GM23248 (cell line): ENCODE results near the gene CRHBP. TPM values are rescaled to one million over a fixed set of nuclear protein-coding genes. Genes with fewer than 3 reads are reported as not detected.

Source experiments
- DNase-seq: peaks from one replicate; pipeline ENCODE4 v3.0.0-alpha.2; 2015
- H2AFZ ChIP-seq: fragments of 200-600 bp; sonication (generic); 2 replicates; pipeline ENCODE4 v1.6.1; 2016; ENCODE audit warnings: antibody characterized with exemption
- H3F3A ChIP-seq: fragments of 200-600 bp; sonication (generic); 2 replicates; pipeline ENCODE4 v1.6.1; 2016; ENCODE audit warnings: mild to moderate bottlenecking, antibody characterized with exemption, mixed run types; ENCODE audit not compliant: insufficient read depth
- H3K27ac ChIP-seq: fragments of 200-600 bp; sonication (generic); 2 replicates; pipeline ENCODE4 v1.5.1; 2016; ENCODE audit warnings: mild to moderate bottlenecking
- H3K27me3 ChIP-seq: fragments of 200-600 bp; sonication (generic); replicated peaks from 2 replicates; pipeline ENCODE4 v1.6.1; 2016; ENCODE audit warnings: mild to moderate bottlenecking; ENCODE audit not compliant: insufficient read depth
- H3K36me3 ChIP-seq: fragments of 200-600 bp; sonication (generic); 2 replicates; pipeline ENCODE4 v1.6.1; 2016; ENCODE audit warnings: low read depth, mild to moderate bottlenecking
- H3K4me1 ChIP-seq: fragments of 200-600 bp; sonication (generic); 2 replicates; pipeline ENCODE4 v1.6.1; 2016; ENCODE audit warnings: mild to moderate bottlenecking; ENCODE audit not compliant: insufficient read depth
- H3K4me2 ChIP-seq: fragments of 200-600 bp; sonication (generic); one replicate; pipeline ENCODE4 v1.6.1; 2016; ENCODE audit warnings: mild to moderate bottlenecking; ENCODE audit not compliant: unreplicated experiment
- H3K4me3 ChIP-seq: fragments of 200-600 bp; sonication (generic); 2 replicates; pipeline ENCODE4 v1.5.1; 2016; ENCODE audit warnings: mild to moderate bottlenecking
- H3K79me2 ChIP-seq: fragments of 200-600 bp; sonication (generic); 2 replicates; pipeline ENCODE4 v1.6.1; 2016; ENCODE audit warnings: mild to moderate bottlenecking; ENCODE audit not compliant: insufficient read depth
- H3K9ac ChIP-seq: fragments of 200-600 bp; sonication (generic); 2 replicates; pipeline ENCODE4 v1.6.1; 2016; ENCODE audit warnings: mild to moderate bottlenecking
- H3K9me2 ChIP-seq: fragments of 200-600 bp; sonication (generic); 2 replicates; pipeline ENCODE4 v1.6.1; 2016; ENCODE audit warnings: mixed run types, mild to moderate bottlenecking, moderate library complexity; ENCODE audit not compliant: insufficient read depth
- H3K9me3 ChIP-seq: fragments of 200-600 bp; sonication (generic); one replicate; pipeline ENCODE4 v1.6.1; 2017; ENCODE audit warnings: low read depth
- H4K20me1 ChIP-seq: fragments of 200-600 bp; sonication (generic); 2 replicates; pipeline ENCODE4 v1.6.0; 2016; ENCODE audit not compliant: insufficient read depth
- EZH2 ChIP-seq: fragments of 200-600 bp; sonication (generic); IDR thresholded peaks from 2 replicates; pipeline ENCODE4 v1.6.1; 2018; ENCODE audit warnings: antibody characterized with exemption, mild to moderate bottlenecking; ENCODE audit not compliant: insufficient read depth, poor library complexity, severe bottlenecking
- EZH2phosphoT487 ChIP-seq: fragments of 200-600 bp; sonication (generic); IDR thresholded peaks from 2 replicates; pipeline ENCODE4 v1.6.1; 2018; ENCODE audit warnings: antibody characterized with exemption, moderate library complexity, mild to moderate bottlenecking, low read depth; ENCODE audit not compliant: insufficient read depth
- WGBS, 2 experiments: methylation state at CpG; one replicate each; pipeline ENCODE4 v1.1.6; 2015 to 2017; ENCODE audit warnings: low lambda C conversion rate in 2 of 2, low coverage in 1 of 2; ENCODE audit errors: missing lambda C conversion rate in 2 of 2; 5-methylcytosine and 5-hydroxymethylcytosine counted together
- in situ Hi-C: fragments of 300-500 bp; cut with MboI; formaldehyde crosslinking; loops from 2 replicates; pipeline ENCODE4 v1.15.0; 2020
- polyA plus RNA-seq: library from polyadenylated mRNA; unstranded; fragments of >200 nt; fragmentation: Nextera tagmentation; extraction: Ambion mirVana; gene quantifications from 2 replicates; pipeline ENCODE4 v1.2.1, GENCODE V29; 2016
- small RNA-seq: library from RNA; depleted of rRNA; stranded (forward); fragments of <200 nt; gene quantifications from one replicate; pipeline ENCODE3, GENCODE V24; 2014; ENCODE audit warnings: low read depth, low replicate concordance
- total RNA-seq: library from RNA; depleted of rRNA; stranded (reverse); fragments of >200 nt; shearing (Covaris generic); gene quantifications from 2 replicates; pipeline ENCODE4 v1.2.3, GENCODE V29; 2014; rRNA removed

The CRHBP gene
- total and polyA plus RNA-seq, 2 experiments from 2014 or later = not detected

DNA sequence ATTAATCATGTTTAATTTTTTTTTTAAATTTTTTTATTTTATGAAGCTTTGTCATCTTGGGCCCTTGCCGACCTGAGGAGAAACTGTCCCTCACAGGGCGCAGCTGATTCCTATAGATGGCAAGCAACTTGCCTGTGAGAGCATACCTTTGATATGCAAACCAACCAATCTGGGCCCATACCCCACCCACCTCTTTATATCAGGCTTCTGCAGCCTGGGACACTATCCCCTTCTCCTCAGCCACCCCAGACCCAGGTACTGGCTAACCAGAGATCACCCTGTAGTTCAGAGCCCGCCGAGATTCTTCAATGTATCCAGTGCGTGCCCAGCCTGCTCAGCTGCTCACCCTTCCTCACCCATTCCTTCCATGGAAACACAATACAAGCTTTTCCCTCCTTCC, 58.7 kb downstream of the CRHBP start:
- H3K9me2 ChIP-seq = no peaks in the 10 kb centered on the region
- H3K27me3 ChIP-seq = peaks cover 26% of the 10 kb centered on the region
- no peaks in the 10 kb centered on the region for H3F3A ChIP-seq
- no peak overlapping the region for H2AFZ ChIP-seq
- H3K27ac ChIP-seq = no peak overlapping the region
- no peak overlapping the region for H3K4me3 ChIP-seq
- H3K36me3 ChIP-seq = no peaks in the 10 kb centered on the region
- no peaks in the 10 kb centered on the region for H3K79me2 ChIP-seq
- H3K9me3 ChIP-seq = no peaks in the 10 kb centered on the region
- 65 to 66% methylated on average over 5 of the region's 5 CpGs for WGBS, 2 experiments
- no peak for TF ChIP-seq EZH2phosphoT487
- no peak for TF ChIP-seq EZH2
- no peak overlapping the region for H3K9ac ChIP-seq
- DNase-seq = no peak
- in situ Hi-C loops = loop anchor here (10.0 kb wide), 1 partner anchor 407 kb away; no protein-coding TSS in a partner anchor
- H3K4me1 ChIP-seq = no peaks in the 10 kb centered on the region
- no peak overlapping the region for H3K4me2 ChIP-seq
- no peaks in the 10 kb centered on the region for H4K20me1 ChIP-seq

DNA sequence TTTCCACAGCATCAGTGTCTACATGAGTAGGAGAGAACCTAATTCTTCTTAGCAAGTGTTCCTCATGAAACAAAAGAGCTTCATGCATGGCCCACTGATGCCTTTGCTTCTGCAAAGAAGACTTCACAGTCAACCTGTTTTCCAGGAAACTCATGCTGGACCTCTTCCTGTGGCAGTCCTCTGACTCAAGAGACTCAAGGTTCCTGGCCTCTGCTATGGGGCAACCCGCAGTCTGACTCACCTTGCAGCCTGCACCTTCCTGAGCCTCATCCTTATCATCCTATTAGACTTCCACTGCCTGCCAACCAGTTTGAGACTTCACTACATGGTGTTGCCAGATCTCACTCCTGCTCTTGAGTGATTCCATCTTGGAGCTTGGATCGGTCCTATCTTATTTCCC, 59.8 kb downstream of the CRHBP start:
- Histone ChIP-seq H3F3A (no peaks in the 10 kb centered on the region), H3K79me2 (no peaks in the 10 kb centered on the region), H3K27me3 (peaks cover 30% of the 10 kb centered on the region), H2AFZ (no peak overlapping the region), H3K36me3 (no peaks in the 10 kb centered on the region), H3K4me2 (no peak overlapping the region), H3K4me3 (no peak overlapping the region), H3K27ac (no peak overlapping the region), H3K9me2 (no peaks in the 10 kb centered on the region), H3K9me3 (no peaks in the 10 kb centered on the region), H3K9ac (no peak overlapping the region), H3K4me1 (no peaks in the 10 kb centered on the region), H4K20me1 (no peaks in the 10 kb centered on the region)
- peak; percentile 8 for DNase-seq
- in situ Hi-C loops = loop anchor here (10.0 kb wide), 1 partner anchor 408 kb away; no protein-coding TSS in a partner anchor
- 84 to 90% methylated on average over 2 of the region's 2 CpGs for WGBS, 2 experiments
- TF ChIP-seq EZH2 = no peak
- no peak for TF ChIP-seq EZH2phosphoT487

GRCh38 chr5:77015938-77016569, 63.2 kb downstream of the CRHBP start:
- Histone ChIP-seq H3K36me3 (no peaks in the 10 kb centered on the region), H3K4me1 (no peaks in the 10 kb centered on the region), H4K20me1 (no peaks in the 10 kb centered on the region), H3K4me3 (no peak overlapping the region), H3K9me3 (no peaks in the 10 kb centered on the region), H3K79me2 (no peaks in the 10 kb centered on the region), H3F3A (no peaks in the 10 kb centered on the region), H2AFZ (no peak overlapping the region), H3K9ac (no peak overlapping the region), H3K4me2 (no peak overlapping the region), H3K27ac (no peak overlapping the region), H3K9me2 (no peaks in the 10 kb centered on the region), H3K27me3 (peaks cover 19% of the 10 kb centered on the region)
- TF ChIP-seq EZH2phosphoT487 = no peak
- no peak for TF ChIP-seq EZH2
- in situ Hi-C loops = loop anchor here (10.0 kb wide), 1 partner anchor 411 kb away; no protein-coding TSS in a partner anchor
- peak; percentile 66 for DNase-seq
- WGBS, 2 experiments = 32 to 37% methylated on average over 3 of the region's 3 CpGs

DNA sequence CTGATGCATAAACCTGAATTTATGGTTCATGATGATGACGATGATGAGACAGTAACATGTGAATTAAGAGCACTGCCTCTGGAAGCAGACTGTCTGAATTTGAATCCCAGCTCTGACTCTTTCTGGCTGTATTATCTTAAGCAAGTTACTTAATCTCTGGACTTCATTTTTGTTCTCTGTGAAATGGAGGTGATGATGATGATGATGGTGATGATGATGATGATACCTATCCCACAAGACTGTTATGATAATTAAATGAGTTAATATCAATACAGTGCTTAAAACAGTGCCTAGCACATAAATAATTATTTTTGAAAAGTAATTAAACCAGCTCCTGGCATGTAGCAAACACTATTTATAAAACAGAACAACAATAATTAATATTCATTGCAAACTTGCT, 64.1 kb downstream of the CRHBP start:
- Histone ChIP-seq H3K79me2 (no peaks in the 10 kb centered on the region), H3K4me2 (no peak overlapping the region), H3K27me3 (peaks cover 27% of the 10 kb centered on the region), H3K9ac (no peak overlapping the region), H3K9me2 (no peaks in the 10 kb centered on the region), H4K20me1 (no peaks in the 10 kb centered on the region), H3K36me3 (no peaks in the 10 kb centered on the region), H3K4me1 (no peaks in the 10 kb centered on the region), H3F3A (no peaks in the 10 kb centered on the region), H3K4me3 (no peak overlapping the region), H3K27ac (no peak overlapping the region), H3K9me3 (no peaks in the 10 kb centered on the region), H2AFZ (no peak overlapping the region)
- TF ChIP-seq EZH2 = no peak
- TF ChIP-seq EZH2phosphoT487 = no peak
- WGBS, 2 experiments = 73 to 76% methylated on average over 1 of the region's 1 CpG
- in situ Hi-C loops = loop anchor here (10.0 kb wide), 1 partner anchor 412 kb away; no protein-coding TSS in a partner anchor
- no peak for DNase-seq

GRCh38 chr5:77017668-77018067, 64.8 kb downstream of the CRHBP start:
- Histone ChIP-seq H3K36me3 (no peaks in the 10 kb centered on the region), H2AFZ (no peak overlapping the region), H4K20me1 (no peaks in the 10 kb centered on the region), H3K9me3 (no peaks in the 10 kb centered on the region), H3K4me3 (no peak overlapping the region), H3K4me1 (no peaks in the 10 kb centered on the region), H3K4me2 (no peak overlapping the region), H3F3A (no peaks in the 10 kb centered on the region), H3K9ac (no peak overlapping the region), H3K27ac (no peak overlapping the region), H3K79me2 (no peaks in the 10 kb centered on the region), H3K27me3 (peaks cover 34% of the 10 kb centered on the region), H3K9me2 (no peaks in the 10 kb centered on the region)
- 31 to 35% methylated on average over 4 of the region's 4 CpGs for whole genome bisulfite sequencing, 2 experiments
- TF ChIP-seq EZH2 = no peak
- TF ChIP-seq EZH2phosphoT487 = no peak
- in situ Hi-C loops = loop anchor here (10.0 kb wide), 1 partner anchor 413 kb away; no protein-coding TSS in a partner anchor
- no peak for DNase-seq

Small RNA genes within 50 kb of the gene (small RNA-seq; reads per million reads assigned to genes)
- gene RNU6ATAC36P = not detected

Other genes starting within 250 kb of the CRHBP start
- gene F2R, start 236.9 kb upstream of the CRHBP start, total RNA-seq = 3.7 and 5.3 TPM in 2 replicates
- gene F2R, start 236.9 kb upstream of the CRHBP start, polyA plus RNA-seq = 4.4 and 4.6 TPM in 2 replicates
- gene F2RL1, start 134.0 kb upstream of the CRHBP start, total RNA-seq = 1.4 and 2.7 TPM in 2 replicates
- gene F2RL1, start 134.0 kb upstream of the CRHBP start, polyA plus RNA-seq = 1.6 and 3.3 TPM in 2 replicates
- gene S100Z, start 103.0 kb upstream of the CRHBP start, total RNA-seq = not detected in 2 replicates
- gene S100Z, start 103.0 kb upstream of the CRHBP start, polyA plus RNA-seq = not detected in 2 replicates
- gene AGGF1, start 77.4 kb downstream of the CRHBP start, total RNA-seq = 22.4 and 25.1 TPM in 2 replicates
- 29.4 and 32.7 TPM in 2 replicates for gene AGGF1, start 77.4 kb downstream of the CRHBP start, polyA plus RNA-seq
- 0.54 and 0.63 TPM in 2 replicates for gene ZBED3, start 134.2 kb downstream of the CRHBP start, total RNA-seq
- gene ZBED3, start 134.2 kb downstream of the CRHBP start, polyA plus RNA-seq = 0.37 and 0.75 TPM in 2 replicates